RWPE2 (cell line): ENCODE measurements around the gene OVCA2.

Experiments used
- ATAC-seq: fragments of 200-7000 bp; cut with Tn5 transposase; 3 replicates; pipeline ENCODE4 v1.9.1; 2021; ENCODE audit warnings: low read depth
- DNase-seq: peaks from one replicate; pipeline ENCODE4 v3.0.0-alpha.2; 2020; ENCODE audit warnings: low spot score
- H3K27ac ChIP-seq: fragments of 450-650 bp; 2 replicates; pipeline ENCODE4 v1.5.1; 2017; ENCODE audit warnings: mild to moderate bottlenecking; ENCODE audit not compliant: poor library complexity, severe bottlenecking
- H3K27me3 ChIP-seq: fragments of 250-450 bp; sonication (Bioruptor Pico); 2 replicates; pipeline ENCODE4 v1.5.1; 2021; ENCODE audit warnings: mild to moderate bottlenecking, moderate library complexity; ENCODE audit not compliant: insufficient read depth, poor library complexity, severe bottlenecking
- H3K36me3 ChIP-seq: fragments of 250-450 bp; sonication (Bioruptor Pico); 2 replicates; pipeline ENCODE4 v1.5.1; 2020; ENCODE audit warnings: low read depth, mild to moderate bottlenecking, moderate library complexity
- H3K4me1 ChIP-seq: fragments of 250-450 bp; sonication (Bioruptor Pico); 2 replicates; pipeline ENCODE4 v1.5.1; 2021; ENCODE audit warnings: mild to moderate bottlenecking, moderate library complexity; ENCODE audit not compliant: insufficient read depth, poor library complexity, severe bottlenecking
- H3K4me3 ChIP-seq: fragments of 250-450 bp; sonication (Bioruptor Pico); 2 replicates; pipeline ENCODE4 v1.5.1; 2021; ENCODE audit warnings: mild to moderate bottlenecking, moderate library complexity; ENCODE audit not compliant: severe bottlenecking
- H3K9me3 ChIP-seq: fragments of 250-450 bp; sonication (Bioruptor Pico); 2 replicates; pipeline ENCODE4 v1.5.1; 2021; ENCODE audit warnings: mild to moderate bottlenecking, moderate library complexity; ENCODE audit not compliant: severe bottlenecking
- CTCF ChIP-seq: fragments of 450-650 bp; IDR thresholded peaks from one replicate; pipeline ENCODE4 v1.5.1; 2017; ENCODE audit warnings: mild to moderate bottlenecking, moderate library complexity; ENCODE audit not compliant: poor library complexity, severe bottlenecking

Gene OVCA2

DNA sequence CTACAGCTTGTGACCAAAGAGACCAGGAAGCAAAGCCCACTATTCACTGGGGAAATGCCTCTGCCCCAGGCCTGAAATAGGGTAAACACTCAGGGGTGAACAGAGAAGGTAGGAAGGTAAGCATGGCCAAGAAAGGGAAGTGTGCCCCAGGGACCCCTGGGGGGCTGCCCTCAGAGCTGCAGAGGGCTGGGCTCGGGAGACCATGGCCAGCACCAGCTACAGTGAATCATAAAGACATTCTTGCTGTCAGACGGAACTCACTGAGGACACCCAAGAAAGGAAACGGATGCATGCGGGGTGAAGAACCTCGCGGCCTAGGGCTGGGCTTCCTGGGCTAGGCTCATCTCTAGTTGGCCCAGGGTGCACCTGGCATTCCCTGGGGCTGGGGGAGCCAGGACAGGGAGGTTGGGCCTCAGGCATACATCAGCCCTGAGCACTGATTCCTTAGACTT lies 22.7 kb downstream of the OVCA2 start:
- Histone ChIP-seq H3K27ac (no peak overlapping the region), H3K4me1 (peaks cover 18% of the 10 kb centered on the region), H3K4me3 (no peak overlapping the region), H3K36me3 (peaks cover 5% of the 10 kb centered on the region; the same call in 1 of the 2 replicates), H3K27me3 (no peaks in the 10 kb centered on the region), H3K9me3 (no peaks in the 10 kb centered on the region)
- DNase-seq (no peak), ATAC-seq (no peak)
- TF ChIP-seq CTCF: no peak

DNA sequence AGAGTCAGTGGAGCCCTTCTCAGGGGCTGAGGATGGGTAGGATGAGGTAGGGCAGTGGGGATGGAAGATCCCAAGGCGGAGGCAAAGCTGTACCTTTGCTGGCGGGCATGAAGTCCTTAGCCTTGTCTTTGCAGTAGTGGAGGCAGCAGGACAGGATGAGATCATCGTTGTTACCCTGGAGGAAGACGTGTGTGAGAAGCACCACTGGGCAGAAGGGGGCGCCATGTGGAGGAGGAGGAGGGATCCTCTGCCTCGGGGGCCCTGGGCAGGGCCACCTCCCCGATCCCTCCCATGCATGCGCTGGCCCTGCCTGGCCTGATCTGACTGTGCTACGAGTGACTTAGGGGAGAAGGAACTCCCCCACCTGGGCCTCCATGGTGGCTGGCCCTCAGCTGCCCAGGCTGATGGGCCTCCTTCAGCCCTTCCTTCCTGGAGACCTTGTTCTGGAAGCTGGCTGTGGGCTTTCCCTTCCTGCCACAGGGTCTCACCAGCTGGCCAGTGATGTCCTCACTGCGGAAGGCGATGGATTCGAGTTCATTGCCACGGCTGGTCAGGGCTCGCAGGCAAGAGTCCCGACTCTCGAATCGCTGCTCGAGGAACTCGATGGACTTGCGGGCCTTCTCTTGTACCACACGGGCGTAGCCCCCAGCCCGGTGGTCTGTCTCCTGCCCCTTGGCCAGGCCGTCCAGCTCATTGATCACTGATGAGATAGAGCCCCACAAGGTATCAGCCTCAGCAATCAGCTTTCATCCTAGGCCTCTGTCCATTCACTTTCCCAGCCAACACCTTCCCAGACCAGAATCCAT lies 23.4 kb downstream of the OVCA2 start:
- Histone ChIP-seq H3K27me3 (no peaks in the 10 kb centered on the region), H3K4me1 (peaks cover 18% of the 10 kb centered on the region), H3K27ac (no peak overlapping the region), H3K36me3 (peaks cover 5% of the 10 kb centered on the region; the same call in 1 of the 2 replicates), H3K4me3 (no peak overlapping the region), H3K9me3 (no peaks in the 10 kb centered on the region)
- DNase-seq (no peak), ATAC-seq (no peak)
- TF ChIP-seq CTCF: no peak

DNA sequence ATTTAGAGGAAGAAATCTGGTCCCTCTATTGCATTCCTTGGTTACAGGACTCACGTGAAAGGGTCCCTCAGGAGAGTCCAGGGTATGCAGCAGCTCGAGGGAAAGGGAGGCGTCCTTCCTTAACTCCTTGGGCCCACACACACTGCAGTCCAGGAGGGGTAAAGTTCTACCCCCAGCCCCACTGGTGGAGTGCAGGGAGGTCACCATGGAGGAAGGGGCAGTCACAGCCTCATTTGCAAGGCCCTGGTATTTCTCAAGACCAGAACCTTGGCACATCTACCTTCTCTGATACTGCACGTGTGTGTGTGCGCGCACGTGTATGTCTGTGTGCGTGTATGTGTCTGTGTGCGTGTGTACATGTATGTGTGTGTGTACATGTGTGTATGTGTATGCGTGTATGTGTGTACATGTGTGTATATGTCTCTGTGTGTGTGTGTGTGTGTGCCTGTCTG lies 24.2 kb downstream of the OVCA2 start:
- H3K27me3 ChIP-seq: no peaks in the 10 kb centered on the region
- H3K4me1 ChIP-seq: peaks cover 18% of the 10 kb centered on the region
- no peak for TF ChIP-seq CTCF
- no peak overlapping the region for H3K27ac ChIP-seq
- no peak for DNase-seq
- ATAC-seq: no peak
- H3K4me3 ChIP-seq: no peak overlapping the region
- H3K36me3 ChIP-seq: peaks cover 5% of the 10 kb centered on the region; the same call in 1 of the 2 replicates
- no peaks in the 10 kb centered on the region for H3K9me3 ChIP-seq

- Histone ChIP-seq H3K27ac (peak overlapping the region; percentile 71), H3K27me3 (no peaks in the 10 kb centered on the region), H3K36me3 (peaks cover 5% of the 10 kb centered on the region; the same call in 1 of the 2 replicates), H3K4me1 (peaks cover 18% of the 10 kb centered on the region), H3K4me3 (no peak overlapping the region), H3K9me3 (no peaks in the 10 kb centered on the region)
- no peak for ATAC-seq
- TF ChIP-seq CTCF: no peak
- no peak for DNase-seq
Observed at GRCh38 chr17:2067048-2067561, 25.3 kb downstream of the OVCA2 start.

DNA sequence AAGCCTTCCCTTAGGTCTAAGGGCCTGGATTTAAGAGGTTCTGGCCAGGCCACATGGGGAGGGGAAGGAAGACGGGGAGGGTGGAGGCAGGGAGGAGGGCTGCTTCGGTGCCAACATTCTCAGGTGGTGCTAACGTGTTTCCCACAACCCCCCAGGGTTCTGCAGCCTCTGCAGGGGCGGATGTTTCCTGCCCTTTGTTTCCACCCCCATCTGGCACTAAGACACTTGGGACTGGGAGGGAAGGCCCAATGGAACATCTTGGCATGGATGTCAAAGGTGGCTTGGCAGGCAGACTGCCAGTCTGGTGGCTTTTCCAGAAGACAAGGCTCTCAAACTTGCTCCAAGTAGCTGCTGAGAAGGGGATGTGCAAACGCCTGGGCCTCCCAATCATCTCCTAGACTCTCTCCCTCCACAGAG lies 25.8 kb downstream of the OVCA2 start:
- no peak for TF ChIP-seq CTCF
- no peaks in the 10 kb centered on the region for H3K9me3 ChIP-seq
- ATAC-seq (no peak), DNase-seq (no peak)
- no peaks in the 10 kb centered on the region for H3K27me3 ChIP-seq
- no peak overlapping the region for H3K4me3 ChIP-seq
- H3K27ac ChIP-seq: peak overlapping the region; percentile 71
- H3K36me3 ChIP-seq: peaks cover 5% of the 10 kb centered on the region; the same call in 1 of the 2 replicates
- peaks cover 18% of the 10 kb centered on the region for H3K4me1 ChIP-seq
